Mucosa of gallbladder (tissue), 1 donor: ENCODE data around the gene FAM78A. TPM values are rescaled to one million over a fixed set of nuclear protein-coding genes. Genes with fewer than 3 reads are reported as not detected.

Experiments
- DNase-seq: peaks from one replicate; pipeline ENCODE4 v3.0.0-alpha.2; 2020; ENCODE audit warnings: low spot score
- total RNA-seq: library from RNA; stranded (reverse); gene quantifications from one replicate; pipeline ENCODE4 v1.2.1, GENCODE V29; 2021
- donor health status: DM: no; HTN: no; CAD: no.

FAM78A gene
- total RNA-seq, 1 donor from 2014 or later, result 7.5 TPM

DNA sequence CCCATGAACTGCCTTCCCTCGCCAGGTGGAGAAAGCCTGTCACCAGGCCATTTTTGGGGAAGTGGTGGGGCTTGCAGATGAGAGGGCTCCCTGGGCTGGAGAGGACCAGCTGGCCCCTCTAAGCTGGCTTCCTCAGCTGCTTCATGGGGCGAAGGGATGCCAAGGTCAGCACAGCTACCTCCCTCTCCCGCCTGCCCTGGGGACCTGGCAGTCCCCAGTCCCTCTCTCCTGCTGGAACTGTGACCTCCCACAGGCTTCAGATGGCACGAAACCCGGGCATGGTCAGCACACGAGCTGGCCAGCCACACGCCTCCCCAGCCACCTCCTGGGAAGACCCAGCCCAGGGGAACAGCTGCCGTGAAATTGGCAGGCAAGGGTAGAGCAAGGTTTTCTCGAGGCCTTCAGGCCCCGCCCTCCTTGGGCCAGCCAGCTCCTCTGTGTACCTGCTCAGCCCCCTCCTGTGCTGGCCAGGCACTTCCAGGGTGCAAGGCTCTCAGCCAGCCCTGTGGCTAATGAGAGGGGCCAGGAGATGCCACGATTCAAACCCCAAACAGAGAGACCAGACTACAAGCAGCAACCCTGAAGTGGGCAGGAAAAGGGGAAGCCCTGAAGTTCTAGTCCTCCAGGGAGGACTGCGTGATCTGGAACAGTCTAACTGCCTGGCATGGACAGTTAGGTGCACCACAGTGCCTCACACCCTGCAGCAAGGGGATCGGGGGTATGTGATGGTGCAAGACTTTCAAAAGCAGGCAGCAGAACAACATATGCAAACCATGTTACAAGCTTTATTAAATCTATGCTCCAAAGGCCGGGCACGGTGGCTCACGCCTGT, 26.1 kb upstream of the FAM78A start:
- no peak for DNase-seq

DNA sequence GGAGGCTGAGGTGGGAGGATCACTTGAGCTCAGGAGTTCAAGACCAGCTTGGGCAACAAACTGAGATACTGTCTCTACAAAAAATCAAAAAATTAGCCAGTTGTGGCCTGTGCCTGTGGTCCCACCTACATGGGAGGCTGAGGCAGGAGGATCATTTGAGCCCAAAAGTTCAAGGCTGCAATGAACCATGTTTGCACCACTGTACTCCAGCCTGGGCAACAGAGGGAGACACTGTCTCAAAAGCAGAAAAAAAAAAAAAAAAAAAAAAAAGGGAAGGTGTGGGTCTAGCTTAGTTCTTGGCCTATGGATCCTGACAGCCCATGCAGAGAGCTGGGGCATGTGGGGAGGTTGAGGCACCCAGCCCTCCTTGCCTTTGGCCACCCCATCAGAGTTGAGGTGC, 24.1 kb upstream of the FAM78A start:
- no peak for DNase-seq

DNA sequence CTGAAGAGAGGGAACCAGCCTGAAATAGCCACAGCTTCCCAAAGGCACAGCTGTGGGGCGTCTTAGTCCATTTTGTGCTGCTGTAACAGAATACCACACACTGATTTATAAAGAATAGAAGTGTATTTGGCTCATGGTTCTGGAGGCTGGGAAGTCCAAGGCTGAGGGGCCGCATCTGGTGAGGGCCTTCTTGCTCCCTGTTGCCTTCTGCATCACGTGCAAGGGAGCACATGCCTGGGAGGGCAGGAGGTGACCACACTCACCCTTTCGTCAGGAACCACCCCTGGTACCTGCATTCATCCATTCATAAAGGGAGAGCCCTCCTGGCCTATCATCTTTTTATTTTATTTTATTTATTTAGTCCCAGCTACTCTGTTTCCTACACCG, 23.6 kb upstream of the FAM78A start:
- DNase-seq, result no peak

DNA sequence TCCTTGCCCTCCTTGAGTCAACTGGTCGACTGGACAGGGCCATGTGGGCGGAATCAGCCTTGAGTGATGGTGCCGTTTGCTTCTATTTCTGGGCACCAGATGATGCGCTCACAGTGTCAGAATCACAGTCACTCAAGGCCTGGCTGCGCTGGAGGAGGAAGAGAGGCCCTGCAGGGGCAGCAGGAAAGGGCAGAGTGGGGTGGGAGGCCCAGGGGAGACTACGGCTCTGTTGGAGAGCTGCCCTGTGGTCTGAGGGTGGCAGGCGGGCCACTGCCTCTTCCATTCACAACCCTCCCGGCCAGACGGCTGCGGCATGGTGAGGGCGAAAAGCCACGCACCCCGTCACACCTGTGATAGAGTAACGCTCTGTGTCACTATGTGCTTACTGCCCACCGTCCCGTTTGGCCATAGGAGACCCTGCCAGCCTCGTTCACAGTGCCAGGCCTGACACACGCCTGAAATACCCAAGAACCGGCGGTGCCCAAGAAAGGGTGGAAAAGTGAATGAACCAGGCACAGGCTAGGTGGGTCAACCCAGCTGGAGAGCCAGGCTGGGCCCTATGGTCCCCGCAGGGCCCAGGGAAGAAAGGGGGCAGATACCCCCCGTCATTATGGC, 23.1 kb upstream of the FAM78A start:
- DNase-seq, result no peak

DNA sequence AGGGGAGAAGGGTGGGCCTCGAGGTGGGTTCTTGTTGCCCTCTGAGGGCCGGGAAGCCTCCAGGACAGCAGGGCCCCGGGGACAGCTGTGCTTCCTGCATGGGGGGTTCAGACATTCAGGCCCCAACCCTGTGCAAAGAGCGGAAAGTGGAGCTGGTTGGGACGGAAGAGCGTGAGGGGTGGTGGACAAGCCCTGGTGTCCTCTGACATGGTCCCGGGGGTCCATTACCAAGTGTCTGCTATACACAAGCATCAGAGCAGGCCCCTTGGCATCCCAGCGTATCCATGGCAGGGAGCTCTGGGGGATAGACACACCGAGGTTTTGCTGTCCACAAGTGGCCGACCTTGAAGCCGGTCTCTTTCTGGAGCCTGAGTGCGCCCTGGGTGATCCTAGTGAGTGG, 22.5 kb upstream of the FAM78A start:
- no peak for DNase-seq

DNA sequence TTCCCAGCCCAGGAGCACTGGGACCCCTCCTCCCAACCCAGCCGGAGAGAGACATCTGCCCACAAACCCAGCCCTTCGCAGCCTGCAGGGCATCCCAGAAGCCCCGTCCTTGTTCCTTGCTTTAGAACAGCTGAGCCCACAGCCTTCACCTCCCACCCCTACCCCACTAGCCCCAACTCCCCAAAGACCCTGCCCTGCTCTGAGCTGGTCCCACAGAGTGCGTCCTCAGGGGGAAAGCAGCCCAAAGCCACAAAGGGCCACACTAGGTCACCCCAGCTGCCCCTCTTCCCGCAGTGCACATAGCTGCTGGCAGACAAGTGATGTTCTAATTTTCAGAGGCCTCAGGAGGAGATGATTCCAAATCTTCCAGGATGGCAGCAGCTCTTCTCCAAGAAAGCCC, 22.0 kb upstream of the FAM78A start:
- no peak for DNase-seq

DNA sequence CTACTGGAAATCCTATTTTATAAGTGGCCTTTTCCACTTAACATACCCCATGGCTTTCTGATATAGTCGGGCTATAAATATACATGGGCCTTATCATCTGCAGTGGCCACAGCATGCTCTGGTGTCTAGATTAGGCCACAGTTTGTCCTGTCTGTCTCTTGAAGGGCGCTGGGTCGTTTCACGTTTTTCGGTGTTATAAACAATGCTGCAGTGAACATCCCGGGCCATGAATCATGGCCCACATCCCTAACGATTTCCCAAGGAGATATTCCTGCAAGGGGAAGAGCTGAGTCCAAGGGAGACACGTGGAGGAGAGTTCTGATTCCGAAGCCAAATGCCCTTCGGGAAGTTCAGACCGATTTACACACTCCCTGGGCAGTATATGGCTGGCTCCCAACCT, 21.6 kb upstream of the FAM78A start:
- DNase-seq, result no peak

DNA sequence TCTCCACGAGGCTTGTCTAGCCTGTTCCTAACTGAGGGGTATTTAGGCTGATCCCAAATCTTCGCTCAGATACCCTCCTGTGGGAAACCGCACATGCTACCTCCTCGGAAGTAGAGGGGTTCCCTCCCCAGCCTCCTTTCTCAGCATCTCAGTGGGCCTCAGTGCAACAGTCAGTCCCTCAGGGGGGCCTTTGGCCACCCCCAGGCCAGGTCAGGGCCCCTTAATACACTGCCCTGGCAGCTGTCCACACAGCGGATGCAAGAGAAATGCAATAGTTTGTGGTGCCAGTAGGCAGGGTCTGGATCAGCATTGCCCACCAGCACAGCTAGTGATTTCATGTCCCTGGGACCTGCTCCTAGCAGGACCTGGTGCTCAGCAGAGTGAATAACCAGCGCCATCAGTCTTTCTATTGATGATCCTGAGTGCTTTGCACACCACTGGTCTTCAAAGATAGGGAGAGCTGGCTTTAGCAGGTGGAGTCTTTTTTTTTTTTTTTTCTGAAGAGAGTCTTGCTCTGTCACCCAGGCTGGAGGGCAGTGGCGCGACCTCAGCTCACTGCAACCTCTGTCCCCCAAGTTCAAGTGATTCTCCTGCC, 20.7 kb upstream of the FAM78A start:
- no peak for DNase-seq

DNA sequence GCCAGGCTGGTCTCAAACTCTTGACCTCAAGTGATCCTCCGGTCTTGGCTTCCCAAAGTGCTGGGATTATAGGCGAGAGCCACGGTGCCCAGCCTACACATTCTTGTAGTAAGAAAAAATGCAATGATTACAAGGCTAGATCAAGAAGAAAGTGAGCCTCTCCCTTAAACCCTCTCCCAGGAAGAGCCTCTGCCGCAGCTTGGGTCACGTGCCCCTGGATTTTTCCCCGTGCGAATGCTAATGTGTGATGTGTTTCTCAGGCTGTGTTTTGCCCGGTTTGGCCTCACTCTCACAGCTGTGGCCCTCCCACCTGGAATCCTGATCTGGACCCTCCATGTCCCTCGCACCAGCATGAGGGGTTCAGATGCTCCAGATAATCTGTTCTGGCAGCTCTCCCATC, 20.1 kb upstream of the FAM78A start:
- DNase-seq, result no peak

DNA sequence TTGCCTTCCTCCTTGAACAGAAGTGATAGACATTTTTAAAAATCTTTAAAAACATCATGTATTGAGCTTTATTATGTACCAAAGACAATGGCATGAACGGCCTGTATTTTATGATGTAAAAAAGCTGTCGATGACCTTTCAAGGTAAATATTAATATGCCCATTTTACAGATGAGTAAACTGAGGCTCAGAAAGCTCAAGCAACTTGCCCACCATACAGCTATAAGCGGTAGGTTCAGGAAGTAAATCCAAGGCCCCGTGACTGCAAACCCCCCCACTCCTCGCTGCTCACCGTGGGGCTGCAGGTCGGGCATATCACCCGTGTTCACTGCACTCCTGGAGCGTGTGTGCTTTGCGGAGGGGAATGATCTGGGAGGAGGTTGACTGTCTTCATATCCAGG, 16.6 kb upstream of the FAM78A start:
- no peak for DNase-seq

DNA sequence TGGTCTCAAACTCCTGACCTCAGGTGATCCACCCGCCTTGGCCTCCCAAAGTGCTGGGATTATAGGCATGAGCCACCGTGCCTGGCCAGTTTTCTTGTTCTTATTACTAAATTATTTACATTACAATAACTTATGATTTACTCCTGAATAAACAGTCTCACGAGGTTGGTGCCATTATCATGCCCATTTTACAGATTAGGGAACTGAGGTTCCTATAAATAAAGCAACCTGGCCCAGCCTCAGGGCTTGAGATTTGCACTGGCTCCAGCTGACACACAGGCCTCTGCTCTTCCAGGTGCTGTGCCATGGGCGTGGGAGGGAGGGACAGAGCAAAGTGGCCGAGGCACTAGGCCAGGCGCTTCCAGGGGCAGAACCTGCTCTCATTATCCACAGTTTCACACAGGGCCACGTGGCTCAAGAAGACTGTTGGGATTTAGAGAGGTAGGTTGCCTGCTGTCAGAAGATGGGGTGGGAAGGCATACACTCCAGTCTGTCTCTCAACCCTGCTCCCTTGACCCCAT, 15.5 kb upstream of the FAM78A start:
- DNase-seq, result no peak

DNA sequence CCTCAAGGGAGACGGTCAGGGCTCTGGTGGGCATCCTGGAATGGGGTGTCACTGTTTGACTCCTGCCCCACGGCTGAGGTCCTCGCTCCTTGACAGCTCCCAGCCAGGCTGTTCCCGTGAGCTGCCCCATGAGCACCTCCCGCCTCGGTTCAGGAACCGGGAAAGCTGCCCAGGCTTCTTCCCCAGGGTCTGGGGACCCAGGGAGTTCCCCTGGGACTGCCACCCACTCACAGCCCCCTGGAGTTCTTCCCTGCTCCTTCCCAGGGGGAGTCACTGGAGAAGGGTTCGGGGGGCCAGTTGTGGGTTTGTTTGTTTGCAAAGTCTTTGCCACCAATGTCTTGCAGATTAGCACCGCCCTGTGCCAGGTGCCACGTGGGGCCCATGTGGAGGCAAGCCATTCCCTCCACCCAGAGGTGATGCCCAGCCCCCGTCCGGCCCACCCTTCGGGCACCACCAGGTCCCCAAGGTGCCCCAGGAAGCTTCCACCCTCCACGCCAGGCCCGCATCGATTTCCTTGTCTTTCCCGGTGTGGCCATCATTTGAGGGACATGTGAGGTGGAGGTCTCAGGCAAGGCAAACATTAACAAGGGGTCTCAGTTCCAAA, 14.6 kb upstream of the FAM78A start:
- DNase-seq, result no peak

DNA sequence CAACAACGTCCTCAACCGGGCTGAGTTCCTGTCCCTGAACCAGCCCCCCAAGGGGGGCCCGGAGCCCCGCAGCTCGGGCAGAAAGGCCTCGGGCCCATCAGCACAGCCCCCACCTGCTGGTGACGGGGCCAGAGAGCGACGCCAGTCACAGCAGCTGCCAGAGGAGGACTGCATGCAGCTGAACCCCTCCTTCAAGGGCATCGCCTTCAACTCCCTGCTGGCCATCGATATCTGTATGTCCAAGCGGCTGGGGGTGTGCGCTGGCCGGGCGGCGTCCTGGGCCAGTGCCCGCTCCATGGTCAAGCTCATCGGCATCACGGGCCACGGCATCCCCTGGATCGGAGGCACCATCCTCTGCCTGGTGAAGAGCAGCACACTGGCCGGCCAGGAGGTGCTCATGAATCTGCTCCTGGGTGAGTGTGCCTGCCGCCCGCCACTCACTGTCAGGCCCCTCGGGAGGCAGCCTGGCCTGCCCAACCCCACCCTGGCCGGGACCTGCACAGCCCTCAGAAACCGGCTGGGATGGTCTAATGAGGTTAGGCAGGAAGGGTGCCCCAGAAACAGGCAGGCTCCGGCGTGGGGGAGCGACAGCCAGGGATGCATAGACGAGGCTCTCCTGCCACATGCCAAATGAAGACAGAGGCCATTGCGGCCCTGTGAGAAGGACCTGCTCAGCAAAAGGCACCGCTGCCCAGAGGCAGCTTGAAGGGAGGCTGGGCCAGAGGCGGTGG, 13.9 kb upstream of the FAM78A start:
- no peak for DNase-seq

DNA sequence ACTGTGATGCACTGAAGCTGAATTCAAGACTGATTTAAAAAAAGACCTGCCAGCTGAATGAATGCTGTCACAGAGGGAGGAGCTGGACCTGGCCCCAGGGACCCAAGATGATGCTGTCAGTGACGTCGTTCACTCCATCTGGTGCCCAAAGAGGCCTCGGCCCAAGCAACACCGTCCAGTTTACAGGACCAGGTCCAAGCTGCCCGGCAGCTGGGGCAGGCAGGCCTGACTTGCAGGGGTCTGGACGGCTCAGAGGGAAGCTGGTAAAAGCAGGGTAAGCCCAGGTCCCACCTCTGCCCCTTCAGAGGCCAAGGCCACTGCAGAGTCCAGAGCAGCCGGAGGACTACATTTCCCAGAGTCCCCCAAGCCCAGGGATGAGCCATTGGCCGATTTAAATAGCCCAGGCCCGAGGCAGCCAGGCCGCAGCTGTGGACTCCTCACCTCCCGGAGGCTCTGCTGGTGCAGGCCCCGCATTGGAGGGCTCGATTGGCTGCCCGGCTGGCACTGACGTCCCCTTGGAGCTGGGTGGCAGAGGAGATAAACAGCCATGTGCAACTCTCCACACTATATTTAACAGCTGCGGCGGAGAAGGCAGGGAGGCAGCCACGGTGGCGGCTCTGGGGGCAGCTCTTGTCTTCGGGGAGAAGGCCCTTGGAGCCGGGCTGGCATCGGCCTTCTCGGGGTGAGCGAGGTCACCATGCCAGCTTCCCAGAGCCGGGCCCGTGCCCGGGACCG, 13.2 kb upstream of the FAM78A start, which contains the start of gene PLPP7:
Gene PLPP7, plus strand, starts transcription at position 423 of the 735 bp plus-strand sequence. Its CDS starts 275 bp downstream, at position 698.
- DNase-seq, result peak; percentile 59

DNA sequence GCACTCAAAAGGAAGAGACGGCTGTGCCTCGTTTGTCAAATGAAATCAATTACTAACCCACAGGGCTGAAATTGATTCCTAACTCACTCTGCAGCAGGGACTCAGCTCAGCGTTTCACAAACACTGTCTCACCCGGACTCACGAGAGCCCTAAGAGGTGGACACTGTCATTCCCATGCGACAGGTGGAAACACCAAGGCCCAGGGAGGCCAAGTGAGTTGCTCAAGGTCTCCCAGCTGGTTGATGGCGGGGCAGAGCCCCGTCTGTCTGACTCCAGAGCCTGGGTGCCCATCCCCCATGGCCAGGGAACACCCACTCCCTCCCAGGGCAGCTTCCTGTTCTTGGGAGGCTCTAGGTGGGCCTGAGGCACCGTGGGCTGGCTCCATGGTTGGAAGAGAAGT, 11.9 kb upstream of the FAM78A start:
- no peak for DNase-seq

DNA sequence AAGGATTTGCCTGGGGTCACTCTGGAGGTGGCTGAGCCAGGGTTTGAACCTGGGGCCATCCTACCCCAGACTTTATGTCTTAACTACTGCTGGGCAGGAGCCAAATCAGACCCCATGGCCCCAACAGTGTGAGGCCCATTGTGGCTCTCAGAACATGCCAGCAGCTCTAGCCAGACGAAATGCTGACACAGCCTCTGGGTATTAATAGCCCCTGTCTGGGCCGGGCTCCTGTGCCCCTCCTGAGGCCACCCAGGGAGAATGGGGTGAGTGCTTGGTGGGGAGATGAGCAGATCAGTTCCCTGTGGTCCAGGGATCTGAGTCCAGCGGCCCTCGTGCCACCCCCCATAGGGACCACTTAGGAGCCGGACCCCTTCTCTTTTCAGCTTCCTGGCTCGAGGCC, 11.0 kb upstream of the FAM78A start:
- no peak for DNase-seq

DNA sequence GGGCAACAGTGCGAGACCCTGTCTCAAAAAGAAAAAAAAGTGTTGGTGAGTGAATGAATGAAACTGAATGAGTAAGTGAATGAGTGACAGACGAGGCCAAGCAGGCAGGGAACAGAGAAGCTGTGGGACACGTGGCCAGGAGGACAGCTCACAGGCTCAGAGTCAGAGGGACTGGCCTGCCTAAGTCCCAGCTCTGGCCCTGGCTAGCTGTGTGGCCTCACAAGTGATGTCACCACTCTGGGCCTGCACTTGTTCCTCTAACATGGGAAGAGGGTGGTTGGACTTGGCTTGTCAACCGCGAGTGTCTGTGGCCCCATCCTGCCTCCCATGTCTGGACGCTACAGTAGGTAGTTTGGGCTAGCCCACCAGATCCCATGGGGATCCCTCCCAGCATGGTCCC, 8.5 kb upstream of the FAM78A start:
- no peak for DNase-seq

DNA sequence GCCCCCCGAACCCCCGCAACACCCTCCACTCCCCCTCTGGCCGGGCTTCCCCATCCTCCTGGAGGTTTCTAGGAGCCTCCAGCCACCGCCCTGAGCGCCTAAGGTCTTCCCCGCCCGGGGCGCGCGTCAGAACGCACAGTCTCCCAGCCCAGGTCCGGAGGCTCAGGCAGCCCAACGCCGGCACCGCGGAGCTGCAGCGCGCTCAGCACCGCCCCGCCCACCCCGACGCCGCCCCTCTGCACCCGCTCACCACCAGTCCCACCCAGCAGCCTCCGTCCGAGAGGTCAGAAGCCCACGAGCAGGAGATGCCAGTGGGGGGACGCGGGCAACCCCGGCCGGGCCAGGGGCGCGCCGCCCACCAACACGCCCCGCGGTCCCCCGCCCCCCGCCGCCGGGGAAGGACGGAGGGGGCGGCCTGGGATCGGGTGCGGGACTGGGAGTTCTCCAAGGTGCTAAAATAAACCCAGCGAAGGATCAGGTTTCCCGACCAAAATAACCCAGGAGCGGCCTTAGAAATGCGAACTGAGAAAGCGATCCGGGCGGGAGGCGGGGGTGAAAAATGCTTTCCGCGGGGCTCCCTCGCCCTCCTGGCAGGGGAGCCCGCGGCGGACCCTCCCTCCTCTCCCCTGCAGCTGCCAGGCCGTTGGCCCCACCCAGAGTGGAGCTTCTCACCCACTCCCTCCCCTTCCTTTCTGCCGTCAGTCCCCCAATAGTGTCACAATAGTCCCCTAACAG, 6.5 kb upstream of the FAM78A start:
- DNase-seq, result no peak

DNA sequence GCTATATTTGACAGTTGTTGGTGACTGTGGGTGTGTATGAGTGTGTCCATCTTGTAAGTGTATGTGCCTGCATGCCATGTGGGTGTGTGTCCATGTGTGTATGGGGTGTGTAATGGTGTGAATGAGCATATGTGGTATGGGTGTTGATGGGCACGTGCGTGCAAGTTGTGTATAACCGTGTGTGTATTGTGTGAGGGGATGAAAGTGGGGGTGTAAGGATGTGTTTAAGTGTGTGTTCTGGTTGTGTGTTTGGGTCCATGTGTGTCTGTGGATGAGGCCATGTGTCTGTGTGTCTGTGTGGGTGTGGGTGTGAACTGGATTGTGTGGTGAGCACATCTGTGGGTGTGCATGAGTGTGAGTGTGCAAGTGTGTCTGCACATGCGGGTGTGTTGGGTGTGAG, 5.9 kb upstream of the FAM78A start:
- DNase-seq, result no peak
